ENCODE data around the gene N4BP2L1.

Gene N4BP2L1

GRCh38 chr13:32431361-32431760, 3.4 kb upstream of the N4BP2L1 start:
- DNase-seq: no peak

GRCh38 chr13:32430018-32430747, 2.3 kb upstream of the N4BP2L1 start:
- DNase-seq: no peak

DNA sequence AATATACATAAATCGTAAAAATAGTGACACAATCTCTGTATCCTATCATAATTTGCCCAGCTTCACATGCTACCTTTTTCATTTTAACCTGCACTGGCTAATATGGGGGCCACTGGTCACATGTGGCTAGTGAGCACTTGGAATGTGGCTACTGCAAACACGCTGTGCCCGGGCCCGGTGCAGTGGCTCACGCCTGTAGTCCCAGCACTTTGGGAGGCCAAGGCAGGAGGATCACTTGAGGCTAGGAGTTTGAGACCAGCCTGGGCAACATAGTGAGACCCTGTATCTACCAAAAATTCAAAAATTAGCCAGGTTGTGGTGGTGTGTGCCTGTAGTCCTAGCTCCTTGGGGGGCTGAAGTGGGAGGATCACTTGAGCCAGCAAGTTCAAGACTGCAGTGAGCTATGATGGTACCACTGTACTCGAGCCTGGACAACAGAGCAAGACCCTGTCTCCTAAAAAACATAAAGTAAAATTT, 1.5 kb upstream of the N4BP2L1 start:
- DNase-seq: no peak

DNA sequence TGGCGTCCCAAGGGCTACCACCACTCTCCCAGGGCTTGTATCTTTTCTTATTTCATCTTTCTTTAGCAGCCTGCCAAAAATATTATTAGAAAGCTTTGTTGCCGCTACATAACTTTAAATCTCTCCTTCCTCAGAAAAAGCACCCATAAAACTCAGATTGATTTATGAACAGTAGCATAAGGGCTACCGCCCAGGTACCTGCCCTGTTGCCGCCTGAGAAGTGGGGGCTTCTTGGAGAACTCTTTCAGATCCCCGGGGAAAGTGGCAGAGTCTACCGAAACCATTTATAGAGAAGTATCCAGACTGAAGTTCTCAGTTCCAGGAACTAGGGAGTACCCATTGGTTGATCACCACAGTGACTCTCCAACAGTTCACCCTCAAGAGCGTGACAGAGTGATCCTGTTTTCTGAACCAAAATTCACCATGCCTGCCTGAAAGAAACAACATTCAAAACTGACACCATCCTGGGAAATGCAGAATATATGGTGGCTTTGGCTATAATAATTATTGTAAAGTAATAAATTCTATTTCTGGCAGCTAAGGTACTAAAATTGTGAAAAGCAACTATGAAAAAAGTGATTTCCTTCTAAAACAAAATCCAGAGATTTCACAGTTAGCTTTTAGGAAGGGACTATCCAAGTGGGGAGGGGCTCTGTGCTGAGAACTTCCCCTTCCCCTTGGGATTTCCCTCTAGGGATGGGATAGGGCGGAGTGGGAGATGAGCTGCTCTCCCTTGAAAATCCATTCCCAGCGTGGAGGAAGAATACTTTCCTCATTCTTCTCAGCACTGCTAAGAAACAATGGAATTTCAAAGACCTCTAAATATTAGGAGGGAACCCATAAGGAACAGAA, 877 bp upstream of the N4BP2L1 start:
- DNase-seq: no peak

DNA sequence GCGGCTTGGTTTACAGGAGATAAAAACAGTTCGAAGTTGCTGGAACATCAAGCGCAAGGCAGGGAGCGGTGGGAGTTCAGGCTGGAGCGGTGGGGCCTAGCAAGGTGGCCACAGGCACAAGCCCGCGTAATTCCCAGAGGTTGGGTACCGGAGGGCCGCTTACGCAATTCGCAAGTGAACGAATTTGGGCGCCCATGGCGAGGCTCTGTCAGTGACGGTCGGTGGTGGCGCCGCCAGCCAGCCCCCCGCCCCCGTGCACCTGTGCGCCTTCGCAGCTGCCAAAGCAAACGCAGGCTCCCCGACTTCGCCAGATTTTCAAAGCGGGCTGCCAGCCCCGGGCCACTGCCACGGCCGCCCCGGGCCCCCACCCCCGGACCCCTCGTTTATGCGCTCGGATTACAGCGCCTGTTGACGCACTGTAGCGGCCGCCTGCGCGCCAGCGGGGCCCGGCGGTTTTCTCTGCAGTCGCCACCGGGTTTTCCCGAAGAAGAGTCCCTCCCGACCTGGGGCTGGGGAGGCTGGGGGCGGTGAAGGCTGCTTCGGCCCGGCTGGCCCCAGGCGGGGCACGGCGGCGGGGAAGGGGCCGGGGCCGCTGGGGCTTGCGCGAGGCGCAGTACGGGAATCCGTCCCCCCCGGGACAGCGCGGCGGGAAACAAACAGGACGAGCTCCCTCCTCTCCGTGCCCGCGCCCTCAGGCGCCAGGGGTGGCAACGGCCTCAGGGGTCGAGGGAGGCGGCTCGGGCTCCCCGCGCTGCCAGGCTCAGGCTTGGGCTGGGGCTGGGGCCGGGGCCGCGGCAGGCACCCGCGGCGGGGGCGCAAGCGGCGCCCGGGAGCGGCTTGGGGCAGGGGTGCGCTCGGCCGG, 709 bp downstream of the N4BP2L1 start:
- DNase-seq: peak; percentile 74

- no peak for DNase-seq
These were observed 1.5 kb downstream of the N4BP2L1 start for GRCh38 chr13:32426191-32426989.

DNA sequence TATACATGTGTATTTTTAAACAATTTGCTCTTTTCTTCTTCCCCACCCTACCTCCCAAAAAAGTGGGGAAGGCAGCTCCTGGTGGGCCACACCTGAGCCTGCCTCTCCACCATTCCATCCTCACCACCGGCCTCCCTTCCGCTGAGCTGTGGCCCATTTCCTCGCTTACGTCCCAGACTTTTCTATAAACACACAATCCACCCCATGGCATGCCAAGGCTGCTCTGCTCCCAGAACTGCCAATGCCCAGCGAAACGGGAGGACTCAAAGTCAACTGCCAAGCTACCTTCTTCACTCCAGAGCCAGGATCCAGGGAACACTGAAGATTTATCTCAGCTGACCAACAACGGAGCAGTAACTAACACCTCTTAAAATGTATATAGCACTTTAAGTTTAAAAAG, 2.8 kb downstream of the N4BP2L1 start:
- no peak for DNase-seq

DNA sequence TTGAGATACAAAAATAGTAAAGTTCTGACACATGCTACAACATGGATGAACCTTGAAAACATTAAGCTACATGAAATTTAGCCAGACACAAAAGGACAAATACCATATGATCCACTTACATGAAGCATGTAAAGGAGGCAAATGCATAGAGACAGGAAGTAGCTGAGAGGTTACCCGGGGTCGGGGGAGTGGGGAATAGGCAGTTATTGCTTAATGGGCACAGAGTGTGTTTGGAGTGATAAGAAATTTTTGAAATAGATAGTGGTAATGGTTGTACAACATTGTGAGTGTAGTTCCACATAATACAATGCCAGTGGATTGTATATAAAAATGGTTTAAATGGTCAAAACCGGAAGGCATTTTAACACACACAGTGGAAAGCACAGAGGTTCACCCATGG, 4.3 kb downstream of the N4BP2L1 start:
- DNase-seq: no peak

DNA sequence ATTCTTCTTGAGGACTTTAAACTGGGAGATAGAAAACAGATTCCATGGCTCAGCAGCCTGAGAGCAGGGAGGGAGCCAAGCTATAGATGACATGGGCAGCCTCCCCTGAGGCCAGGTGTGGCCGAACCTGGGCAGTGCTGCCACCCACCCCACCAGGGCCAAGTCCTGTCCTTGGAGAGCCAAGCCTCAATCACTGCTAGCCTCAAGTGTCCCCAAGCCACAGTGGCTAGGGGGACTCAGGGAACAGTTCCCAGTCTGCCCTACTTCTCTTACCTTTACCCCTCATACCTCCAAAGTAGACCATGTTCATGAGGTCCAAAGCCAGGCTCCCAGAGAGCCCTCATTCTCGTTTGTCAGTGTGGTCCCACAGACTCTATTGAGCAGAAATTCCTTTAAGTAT, 8.1 kb downstream of the N4BP2L1 start:
- DNase-seq: no peak

GRCh38 chr13:32417995-32418394, 9.9 kb downstream of the N4BP2L1 start:
- no peak for DNase-seq

- no peak for DNase-seq
These were observed 12.9 kb downstream of the N4BP2L1 start for GRCh38 chr13:32415019-32415418.

- no peak for DNase-seq
These were observed 13.3 kb downstream of the N4BP2L1 start for GRCh38 chr13:32414580-32414979.

DNA sequence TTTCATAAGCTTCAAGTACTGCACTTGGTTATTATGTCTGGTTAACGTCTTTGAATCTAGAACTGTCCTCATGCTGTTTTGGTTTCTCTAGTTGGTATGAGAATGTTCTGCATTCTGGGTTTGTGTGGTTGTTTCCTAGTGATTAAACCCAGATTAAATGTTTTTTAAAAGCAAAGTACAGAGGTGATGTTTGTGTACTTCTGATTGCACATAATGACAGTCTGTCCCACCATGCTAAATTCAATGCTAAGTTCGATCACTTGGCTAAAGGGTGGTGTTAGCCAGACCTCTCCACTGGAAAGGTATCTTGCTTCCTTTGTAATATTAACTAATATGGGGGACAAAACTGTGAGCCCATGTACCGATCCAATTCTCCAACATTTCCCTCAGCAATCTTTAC, 14.6 kb downstream of the N4BP2L1 start:
- no peak for DNase-seq

- peak; percentile 70 for DNase-seq
These were observed 18.1 kb downstream of the N4BP2L1 start for GRCh38 chr13:32409561-32410421.

DNA sequence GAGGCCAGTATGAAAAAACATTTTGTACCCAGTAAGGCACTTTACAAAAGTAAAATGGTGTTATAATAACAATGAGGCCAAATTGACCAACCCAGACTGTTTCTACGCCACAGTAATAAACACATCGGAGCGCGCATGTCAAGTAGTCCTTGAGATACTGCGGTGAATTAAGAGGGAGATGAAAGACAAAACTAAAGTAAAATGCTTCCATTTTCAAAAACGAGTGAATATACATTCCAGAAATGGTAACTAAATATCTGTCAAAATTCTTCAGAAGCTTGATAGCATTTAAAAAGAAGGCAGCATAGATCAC, 19.0 kb downstream of the N4BP2L1 start:
- no peak for DNase-seq

DNA sequence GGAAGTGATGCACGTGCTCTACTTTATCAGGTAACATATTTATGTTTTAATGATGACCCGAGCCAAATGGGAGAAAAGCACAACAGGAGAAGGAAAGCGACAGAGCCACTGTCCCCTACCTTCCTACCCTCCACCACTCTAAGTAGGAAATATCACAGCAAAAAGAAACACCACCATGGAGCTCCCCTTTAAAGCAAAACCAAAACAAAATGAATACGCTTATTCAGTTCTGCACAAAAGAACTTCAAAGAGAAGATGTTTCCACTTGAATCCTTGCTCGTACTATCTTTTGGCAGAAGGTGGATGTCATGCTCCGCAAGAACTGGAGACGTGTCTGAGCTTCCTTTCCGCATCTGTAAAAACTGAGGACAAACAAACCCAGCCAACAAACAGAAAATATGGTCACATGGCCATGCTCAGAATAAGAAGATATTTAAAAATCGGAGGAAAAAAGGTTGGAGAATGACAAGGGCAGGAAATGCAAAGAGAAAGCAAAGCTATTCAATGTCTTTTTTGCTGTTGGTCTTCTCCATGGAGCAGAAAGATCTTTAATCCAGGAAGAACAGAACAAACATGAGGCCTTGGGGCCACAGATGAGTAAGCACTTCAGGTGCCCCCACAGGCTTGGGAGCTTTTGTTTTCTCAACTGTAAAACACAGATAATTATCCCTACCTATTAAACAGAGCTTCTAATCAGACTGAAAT, 19.5 kb downstream of the N4BP2L1 start:
- no peak for DNase-seq

DNA sequence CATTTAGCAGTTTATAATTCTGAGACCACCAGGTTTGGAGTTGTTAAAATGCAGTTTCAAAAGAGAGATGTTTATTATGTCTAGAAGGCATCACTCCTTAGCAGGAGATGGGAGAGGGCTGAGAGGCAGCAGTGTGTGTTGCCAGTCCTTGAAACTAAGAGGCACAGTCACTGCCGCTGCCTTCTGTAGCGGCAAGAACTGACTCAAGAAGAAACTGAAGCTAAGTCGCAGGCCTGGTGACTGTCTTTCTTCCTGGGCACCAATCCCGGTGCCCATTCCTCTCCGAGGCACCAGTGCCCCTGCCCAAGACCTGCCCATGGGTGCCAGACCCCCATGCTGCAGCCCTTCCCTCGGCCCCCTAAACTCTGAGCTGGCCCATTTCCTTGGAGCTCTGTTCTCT, 20.1 kb downstream of the N4BP2L1 start:
- no peak for DNase-seq

GRCh38 chr13:32403108-32403507, 24.8 kb downstream of the N4BP2L1 start:
- DNase-seq: no peak

DNA sequence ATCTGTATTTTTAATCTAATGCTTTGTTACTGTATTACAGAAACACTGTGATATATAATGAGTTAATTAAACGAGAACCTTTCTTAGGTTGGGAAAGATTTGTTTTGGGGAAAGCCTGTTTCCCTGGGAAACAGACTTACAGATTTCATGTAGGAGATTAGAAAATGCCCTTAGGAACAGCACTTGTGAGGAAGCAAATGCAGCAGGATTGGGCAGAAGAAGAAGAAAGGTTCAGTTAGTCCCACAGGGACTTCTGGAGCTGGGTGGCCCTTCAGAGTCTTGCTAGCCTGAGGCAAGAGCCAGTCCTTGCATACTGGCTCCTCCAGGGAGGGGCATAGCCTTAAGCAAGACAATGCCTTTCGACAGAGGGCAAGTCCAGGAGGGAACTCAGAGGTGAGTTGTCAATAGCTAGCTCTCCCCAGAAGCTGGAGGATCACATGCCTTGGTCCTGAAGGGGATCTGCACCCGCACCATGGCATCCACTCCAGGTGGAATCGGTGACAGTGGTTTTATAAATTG, 36.8 kb downstream of the N4BP2L1 start:
- no peak for DNase-seq

DNA sequence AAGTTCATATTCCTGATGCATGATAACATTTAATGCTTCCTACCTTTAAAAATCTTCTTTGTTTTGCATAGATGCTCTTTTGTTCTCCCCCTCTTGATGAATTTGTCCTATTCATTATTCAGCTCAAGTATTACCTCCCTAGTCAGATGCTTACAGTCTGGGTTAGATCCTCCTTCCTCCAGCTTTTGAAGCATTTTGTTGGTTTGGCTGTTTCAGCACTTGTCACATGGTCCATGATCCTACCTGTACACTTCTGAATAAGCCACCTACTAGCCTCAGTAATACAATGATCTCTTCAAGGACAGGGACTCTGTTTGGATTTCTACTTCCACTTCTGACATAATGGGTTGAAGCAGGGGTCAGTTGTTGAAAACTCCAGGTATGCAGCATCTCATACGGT, 37.4 kb downstream of the N4BP2L1 start:
- DNase-seq: no peak

GRCh38 chr13:32390048-32390447, 37.9 kb downstream of the N4BP2L1 start:
- no peak for DNase-seq
